HepG2 (cell line): ENCODE measurements around the gene RPS14. TPM values are rescaled to one million over a fixed set of nuclear protein-coding genes. Genes with fewer than 3 reads are reported as not detected.

ENCODE experiments used
- CBX1 ChIP-seq: IDR thresholded peaks from one replicate; pipeline ENCODE4 v1.6.1; 2016; ENCODE audit warnings: antibody characterized with exemption, low read depth
- ETV5 ChIP-seq: IDR thresholded peaks from 2 replicates; pipeline ENCODE4 v1.6.1; 2018; ENCODE audit warnings: missing biosample characterization, missing genetic modification reagents, inconsistent platforms, borderline replicate concordance
- HDAC1 ChIP-seq: sonication (generic); formaldehyde crosslinking; IDR thresholded peaks from 2 replicates; pipeline ENCODE4 v1.5.1; 2020; ENCODE audit warnings: mild to moderate bottlenecking, missing genetic modification reagents
- KDM1A ChIP-seq: IDR thresholded peaks from 2 replicates; pipeline ENCODE4 v1.6.1; 2016; ENCODE audit warnings: missing compliant biosample characterization
- MTF2 ChIP-seq: sonication (generic); formaldehyde crosslinking; IDR thresholded peaks from 2 replicates; pipeline ENCODE4 v1.5.0; 2020; ENCODE audit warnings: missing genetic modification reagents, borderline replicate concordance
- PHF21A ChIP-seq: sonication (generic); formaldehyde crosslinking; IDR thresholded peaks from 2 replicates; pipeline ENCODE4 v1.5.0; 2020; ENCODE audit warnings: mild to moderate bottlenecking, missing genetic modification reagents
- PITX1 ChIP-seq: sonication (generic); formaldehyde crosslinking; IDR thresholded peaks from 2 replicates; pipeline ENCODE4 v1.5.1; 2020; ENCODE audit warnings: mild to moderate bottlenecking, missing genetic modification reagents
- RFXANK ChIP-seq: IDR thresholded peaks from 2 replicates; pipeline ENCODE4 v1.6.1; 2016
- TBX2 ChIP-seq: sonication (generic); formaldehyde crosslinking; IDR thresholded peaks from 2 replicates; pipeline ENCODE4 v1.5.0; 2020; ENCODE audit warnings: missing genetic modification reagents, mild to moderate bottlenecking, borderline replicate concordance
- ZFP82 ChIP-seq: sonication (generic); formaldehyde crosslinking; IDR thresholded peaks from 2 replicates; pipeline ENCODE4 v1.5.1; 2020; ENCODE audit warnings: mild to moderate bottlenecking, missing genetic modification reagents, borderline replicate concordance
- ZNF17 ChIP-seq: sonication (generic); formaldehyde crosslinking; IDR thresholded peaks from 2 replicates; pipeline ENCODE4 v1.5.0; 2020; ENCODE audit warnings: mild to moderate bottlenecking, missing genetic modification reagents
- ZNF34 ChIP-seq: sonication (generic); formaldehyde crosslinking; IDR thresholded peaks from 2 replicates; pipeline ENCODE4 v1.4.0; 2020; ENCODE audit warnings: mild to moderate bottlenecking, missing genetic modification reagents, borderline replicate concordance
- ZNF354B ChIP-seq: sonication (generic); formaldehyde crosslinking; IDR thresholded peaks from 2 replicates; pipeline ENCODE4 v1.8.0; 2022; ENCODE audit warnings: mild to moderate bottlenecking, missing genetic modification reagents
- ZNF484 ChIP-seq: sonication (generic); formaldehyde crosslinking; IDR thresholded peaks from 2 replicates; pipeline ENCODE4 v1.5.1; 2020; ENCODE audit warnings: mild to moderate bottlenecking, low read depth, missing genetic modification reagents, borderline replicate concordance
- ZNF556 ChIP-seq: sonication (generic); formaldehyde crosslinking; IDR thresholded peaks from 2 replicates; pipeline ENCODE4 v1.4.0; 2020; ENCODE audit warnings: mild to moderate bottlenecking, missing genetic modification reagents, borderline replicate concordance
- ZNF678 ChIP-seq: sonication (generic); formaldehyde crosslinking; IDR thresholded peaks from 2 replicates; pipeline ENCODE4 v1.4.0; 2020; ENCODE audit warnings: mild to moderate bottlenecking, missing genetic modification reagents
- ZSCAN31 ChIP-seq: sonication (generic); formaldehyde crosslinking; IDR thresholded peaks from 2 replicates; pipeline ENCODE4 v1.5.0; 2020; ENCODE audit warnings: low read depth, mild to moderate bottlenecking, missing genetic modification reagents
- polyA plus RNA-seq, 8 experiments: library from polyadenylated mRNA; depleted of rRNA in 3 of 8; stranded (reverse) in 7 of 8; unstranded in 1 of 8; fragments of >200 nt; fragmentation: Illumina TruSeq in 4 of 8; extraction: Trizol in 4 of 8; gene quantifications; 2 replicates each; pipeline versions ENCODE4 v1.2.1 to v1.2.3, GENCODE V29; 2011 to 2016; ENCODE audit warnings: low read depth in 4 of 8, missing spikeins in 1 of 8, mixed read lengths in 1 of 8; ENCODE audit not compliant: insufficient read depth in 1 of 8
- total RNA-seq, 5 experiments: library from RNA; depleted of rRNA; stranded (reverse); fragments of >200 nt; fragmentation: Illumina TruSeq; extraction: Trizol; gene quantifications; 2 replicates each; pipeline ENCODE4 v1.2.3, GENCODE V29; 2016; ENCODE audit warnings: low read depth in 1 of 5
- TF ChIP-seq, protein P1 (sequence below): sonication (generic); formaldehyde crosslinking; IDR thresholded peaks from 2 replicates; pipeline ENCODE4 v1.4.0; 2020; ENCODE audit warnings: low read depth, missing genetic modification reagents
- TF ChIP-seq, protein P2 (sequence below): sonication (generic); formaldehyde crosslinking; IDR thresholded peaks from 2 replicates; pipeline ENCODE4 v1.5.0; 2020; ENCODE audit warnings: mild to moderate bottlenecking, missing genetic modification reagents, moderate library complexity
- TF ChIP-seq, protein P3 (sequence below), 2 experiments: IDR thresholded peaks; 2 replicates each; pipeline ENCODE4 v1.6.1; 2011 to 2012; ENCODE audit warnings: low read length in 2 of 2, borderline replicate concordance in 1 of 2, low read depth in 1 of 2, mild to moderate bottlenecking in 1 of 2, moderate library complexity in 1 of 2

RPS14 gene
- total and polyA plus RNA-seq, 2 of the 13 experiments (the other 11 are each of a cell fraction or from before 2014, with no cell fraction given): 2,116 to 3,295 TPM

DNA sequence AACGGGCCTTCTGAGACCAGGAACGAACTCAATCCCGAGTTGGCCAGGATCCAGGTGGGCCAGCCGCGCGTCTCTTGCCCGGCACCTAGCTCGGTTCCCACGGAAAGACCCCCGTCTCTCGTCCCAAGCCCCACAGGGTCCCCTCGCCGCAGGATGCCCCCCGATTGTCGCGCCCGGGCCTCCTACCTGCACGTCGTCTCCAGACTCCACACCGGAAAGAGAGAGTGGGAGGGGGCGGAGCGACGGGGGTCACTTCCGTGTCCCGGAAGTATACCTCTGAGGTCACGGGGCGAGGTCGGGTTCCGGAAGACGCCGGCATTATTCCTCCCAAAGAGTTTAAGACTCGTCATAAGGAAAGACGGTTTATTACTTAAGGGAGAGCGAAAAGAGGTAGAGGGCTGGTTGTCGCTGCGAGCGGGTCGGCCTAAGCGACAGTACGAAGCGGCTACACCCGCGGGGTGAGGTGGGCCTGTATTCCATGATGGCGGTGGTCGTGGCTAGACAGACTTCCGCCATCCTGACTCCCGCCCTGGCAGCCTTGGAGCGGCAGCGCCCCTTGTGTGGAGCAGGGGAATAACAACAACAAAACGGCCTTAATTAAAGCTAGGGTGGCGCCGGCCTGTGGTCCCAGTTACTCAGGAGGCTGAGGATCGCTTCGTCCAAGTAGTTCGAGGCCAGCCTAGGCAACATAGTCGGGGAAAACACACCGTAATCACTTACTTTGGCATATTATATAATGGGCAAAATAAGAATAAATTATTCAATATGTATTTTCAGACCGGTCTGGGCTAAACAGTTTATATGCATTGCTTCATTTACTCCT is at the start of gene RPS14 (continued):
- TF ChIP-seq ZNF354B (CRISPR knock-in tag) (no peak), TBX2 (CRISPR knock-in tag) (peak; percentile 81), ZFP82 (CRISPR knock-in tag) (no peak), CBX1 (no peak), RFXANK (CRISPR knock-in tag) (peak; percentile 74; the same call in 1 of the 2 replicates), ETV5 (CRISPR knock-in tag) (peak; percentile 93), PITX1 (CRISPR knock-in tag) (peak; percentile 57), ZNF556 (CRISPR knock-in tag) (peak; percentile 77; the same call in 1 of the 2 replicates), ZNF484 (no peak), HDAC1 (CRISPR knock-in tag) (peak; percentile 79; the same call in 1 of the 2 replicates), ZNF17 (CRISPR knock-in tag) (no peak), MTF2 (CRISPR knock-in tag) (peak; percentile 69; the same call in 1 of the 2 replicates), PHF21A (CRISPR knock-in tag) (no peak; the same call in none of the 2 replicates), ZNF678 (CRISPR knock-in tag) (no peak), ZNF34 (CRISPR knock-in tag) (0 out of 2 replicates have a peak, but pooled peaks have one; percentile 87), ZSCAN31 (no peak), KDM1A (CRISPR knock-in tag) (peak; percentile 92)
- TF ChIP-seq, protein P1, sequence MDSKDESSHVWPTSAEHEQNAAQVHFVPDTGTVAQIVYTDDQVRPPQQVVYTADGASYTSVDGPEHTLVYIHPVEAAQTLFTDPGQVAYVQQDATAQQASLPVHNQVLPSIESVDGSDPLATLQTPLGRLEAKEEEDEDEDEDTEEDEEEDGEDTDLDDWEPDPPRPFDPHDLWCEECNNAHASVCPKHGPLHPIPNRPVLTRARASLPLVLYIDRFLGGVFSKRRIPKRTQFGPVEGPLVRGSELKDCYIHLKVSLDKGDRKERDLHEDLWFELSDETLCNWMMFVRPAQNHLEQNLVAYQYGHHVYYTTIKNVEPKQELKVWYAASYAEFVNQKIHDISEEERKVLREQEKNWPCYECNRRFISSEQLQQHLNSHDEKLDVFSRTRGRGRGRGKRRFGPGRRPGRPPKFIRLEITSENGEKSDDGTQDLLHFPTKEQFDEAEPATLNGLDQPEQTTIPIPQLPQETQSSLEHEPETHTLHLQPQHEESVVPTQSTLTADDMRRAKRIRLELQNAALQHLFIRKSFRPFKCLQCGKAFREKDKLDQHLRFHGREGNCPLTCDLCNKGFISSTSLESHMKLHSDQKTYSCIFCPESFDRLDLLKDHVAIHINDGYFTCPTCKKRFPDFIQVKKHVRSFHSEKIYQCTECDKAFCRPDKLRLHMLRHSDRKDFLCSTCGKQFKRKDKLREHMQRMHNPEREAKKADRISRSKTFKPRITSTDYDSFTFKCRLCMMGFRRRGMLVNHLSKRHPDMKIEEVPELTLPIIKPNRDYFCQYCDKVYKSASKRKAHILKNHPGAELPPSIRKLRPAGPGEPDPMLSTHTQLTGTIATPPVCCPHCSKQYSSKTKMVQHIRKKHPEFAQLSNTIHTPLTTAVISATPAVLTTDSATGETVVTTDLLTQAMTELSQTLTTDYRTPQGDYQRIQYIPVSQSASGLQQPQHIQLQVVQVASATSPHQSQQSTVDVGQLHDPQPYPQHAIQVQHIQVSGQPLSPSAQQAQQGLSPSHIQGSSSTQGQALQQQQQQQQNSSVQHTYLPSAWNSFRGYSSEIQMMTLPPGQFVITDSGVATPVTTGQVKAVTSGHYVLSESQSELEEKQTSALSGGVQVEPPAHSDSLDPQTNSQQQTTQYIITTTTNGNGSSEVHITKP (CRISPR knock-in tag): peak; percentile 34; the same call in 1 of the 2 replicates
- TF ChIP-seq, protein P2, sequence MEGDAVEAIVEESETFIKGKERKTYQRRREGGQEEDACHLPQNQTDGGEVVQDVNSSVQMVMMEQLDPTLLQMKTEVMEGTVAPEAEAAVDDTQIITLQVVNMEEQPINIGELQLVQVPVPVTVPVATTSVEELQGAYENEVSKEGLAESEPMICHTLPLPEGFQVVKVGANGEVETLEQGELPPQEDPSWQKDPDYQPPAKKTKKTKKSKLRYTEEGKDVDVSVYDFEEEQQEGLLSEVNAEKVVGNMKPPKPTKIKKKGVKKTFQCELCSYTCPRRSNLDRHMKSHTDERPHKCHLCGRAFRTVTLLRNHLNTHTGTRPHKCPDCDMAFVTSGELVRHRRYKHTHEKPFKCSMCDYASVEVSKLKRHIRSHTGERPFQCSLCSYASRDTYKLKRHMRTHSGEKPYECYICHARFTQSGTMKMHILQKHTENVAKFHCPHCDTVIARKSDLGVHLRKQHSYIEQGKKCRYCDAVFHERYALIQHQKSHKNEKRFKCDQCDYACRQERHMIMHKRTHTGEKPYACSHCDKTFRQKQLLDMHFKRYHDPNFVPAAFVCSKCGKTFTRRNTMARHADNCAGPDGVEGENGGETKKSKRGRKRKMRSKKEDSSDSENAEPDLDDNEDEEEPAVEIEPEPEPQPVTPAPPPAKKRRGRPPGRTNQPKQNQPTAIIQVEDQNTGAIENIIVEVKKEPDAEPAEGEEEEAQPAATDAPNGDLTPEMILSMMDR: peak; percentile 92
- TF ChIP-seq, protein P3, sequence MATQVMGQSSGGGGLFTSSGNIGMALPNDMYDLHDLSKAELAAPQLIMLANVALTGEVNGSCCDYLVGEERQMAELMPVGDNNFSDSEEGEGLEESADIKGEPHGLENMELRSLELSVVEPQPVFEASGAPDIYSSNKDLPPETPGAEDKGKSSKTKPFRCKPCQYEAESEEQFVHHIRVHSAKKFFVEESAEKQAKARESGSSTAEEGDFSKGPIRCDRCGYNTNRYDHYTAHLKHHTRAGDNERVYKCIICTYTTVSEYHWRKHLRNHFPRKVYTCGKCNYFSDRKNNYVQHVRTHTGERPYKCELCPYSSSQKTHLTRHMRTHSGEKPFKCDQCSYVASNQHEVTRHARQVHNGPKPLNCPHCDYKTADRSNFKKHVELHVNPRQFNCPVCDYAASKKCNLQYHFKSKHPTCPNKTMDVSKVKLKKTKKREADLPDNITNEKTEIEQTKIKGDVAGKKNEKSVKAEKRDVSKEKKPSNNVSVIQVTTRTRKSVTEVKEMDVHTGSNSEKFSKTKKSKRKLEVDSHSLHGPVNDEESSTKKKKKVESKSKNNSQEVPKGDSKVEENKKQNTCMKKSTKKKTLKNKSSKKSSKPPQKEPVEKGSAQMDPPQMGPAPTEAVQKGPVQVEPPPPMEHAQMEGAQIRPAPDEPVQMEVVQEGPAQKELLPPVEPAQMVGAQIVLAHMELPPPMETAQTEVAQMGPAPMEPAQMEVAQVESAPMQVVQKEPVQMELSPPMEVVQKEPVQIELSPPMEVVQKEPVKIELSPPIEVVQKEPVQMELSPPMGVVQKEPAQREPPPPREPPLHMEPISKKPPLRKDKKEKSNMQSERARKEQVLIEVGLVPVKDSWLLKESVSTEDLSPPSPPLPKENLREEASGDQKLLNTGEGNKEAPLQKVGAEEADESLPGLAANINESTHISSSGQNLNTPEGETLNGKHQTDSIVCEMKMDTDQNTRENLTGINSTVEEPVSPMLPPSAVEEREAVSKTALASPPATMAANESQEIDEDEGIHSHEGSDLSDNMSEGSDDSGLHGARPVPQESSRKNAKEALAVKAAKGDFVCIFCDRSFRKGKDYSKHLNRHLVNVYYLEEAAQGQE (IDR thresholded peaks at IDR 0.05; ENCODE audit: borderline replicate concordance in 1 of 2, low read depth in 1 of 2, low read length in 2 of 2): peak in 1 of 2 experiments; percentile 66; a peak in 1 of 4 replicates
